ENCODE results near the gene PEX7.
"Not testable (repeated sequence)": the region's sequence is repeated elsewhere in the genome, so short reads cannot be mapped to it uniquely, and the experiment has no call there.

The PEX7 gene

DNA sequence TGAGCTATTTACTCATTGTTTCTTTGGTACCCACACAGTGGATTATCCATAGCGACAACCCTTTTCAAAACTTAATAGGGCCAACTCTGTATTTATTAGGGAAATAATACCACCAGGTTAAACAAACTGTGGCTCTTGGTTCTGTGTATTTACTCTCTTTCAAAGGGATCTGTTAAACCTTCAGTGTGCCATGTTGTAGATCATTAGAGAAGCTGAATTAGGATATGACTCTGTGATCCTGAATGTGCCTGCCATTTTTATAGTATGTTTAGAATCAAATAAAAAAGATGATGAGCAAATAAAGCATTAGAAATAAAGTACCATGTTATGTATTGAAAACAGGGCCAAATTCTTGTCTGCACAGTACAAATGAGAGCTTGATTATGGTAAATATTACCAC, 74.7 kb downstream of the PEX7 start:
- DNase-seq (ENCODE audit: low read depth), result no peak

- no peak for DNase-seq (ENCODE audit: low read depth)
Observed at GRCh38 chr6:136901212-136901784, 78.9 kb downstream of the PEX7 start.

DNA sequence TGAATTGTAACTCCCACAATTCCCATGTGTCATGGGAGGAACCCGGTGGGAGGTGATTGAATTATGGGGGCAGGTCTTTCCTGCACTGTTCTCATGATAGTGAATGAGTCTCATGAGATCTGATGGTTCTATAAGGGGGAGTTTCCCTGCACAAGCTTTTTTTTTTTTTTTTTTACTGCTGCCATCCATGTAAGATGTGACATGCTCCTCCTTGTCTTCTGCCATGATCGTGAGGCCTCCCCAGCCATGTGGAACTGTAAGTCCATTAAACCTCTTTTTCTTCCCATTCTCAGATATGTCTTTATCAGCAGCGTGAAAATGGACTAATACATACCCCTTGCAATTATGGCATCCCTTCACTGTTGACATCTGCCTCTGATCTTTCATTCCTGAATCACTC, 82.1 kb downstream of the PEX7 start:
- not testable (repeated sequence) for DNase-seq (ENCODE audit: low read depth)

DNA sequence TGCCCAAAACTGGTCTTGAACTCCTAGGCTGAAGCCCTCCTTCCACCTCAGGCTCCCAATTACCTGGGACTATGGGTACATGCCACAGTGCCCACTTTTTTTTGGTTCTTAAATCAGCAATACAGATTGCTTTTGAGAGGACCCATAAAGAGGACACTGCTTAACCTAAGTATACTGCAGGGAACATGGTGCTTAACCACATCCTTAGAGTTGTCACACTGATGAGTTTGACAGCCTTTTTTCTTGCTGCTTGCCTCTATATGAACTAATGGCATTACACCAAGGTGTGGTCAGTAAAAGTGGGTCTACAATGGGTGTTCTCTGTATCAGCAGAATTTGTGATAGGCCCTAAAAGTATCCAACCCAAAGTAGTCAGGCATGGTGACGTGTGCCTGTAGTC, 92.6 kb downstream of the PEX7 start:
- no peak for DNase-seq (ENCODE audit: low read depth)

DNA sequence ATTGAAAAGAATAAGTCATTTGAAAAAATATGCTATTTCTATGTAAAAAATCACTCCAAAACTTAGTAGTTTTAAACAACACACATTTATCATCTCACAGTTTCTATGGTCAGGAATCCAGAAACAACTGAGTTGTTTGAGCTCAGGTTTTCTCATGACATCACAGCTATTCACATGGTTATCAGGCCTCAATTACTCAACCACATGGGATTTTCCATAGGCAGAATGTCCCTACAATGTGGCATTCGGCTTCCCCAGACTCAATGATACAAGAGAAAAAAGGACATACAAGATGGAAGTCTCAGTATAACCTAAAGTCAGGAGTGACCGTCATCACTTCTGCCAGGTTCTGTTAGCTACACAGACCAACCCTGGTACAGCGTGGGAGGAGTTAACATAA, 96.3 kb downstream of the PEX7 start:
- no peak for DNase-seq (ENCODE audit: low read depth)

GRCh38 chr6:136920216-136920615, 97.8 kb downstream of the PEX7 start:
- no peak for DNase-seq (ENCODE audit: low read depth)

DNA sequence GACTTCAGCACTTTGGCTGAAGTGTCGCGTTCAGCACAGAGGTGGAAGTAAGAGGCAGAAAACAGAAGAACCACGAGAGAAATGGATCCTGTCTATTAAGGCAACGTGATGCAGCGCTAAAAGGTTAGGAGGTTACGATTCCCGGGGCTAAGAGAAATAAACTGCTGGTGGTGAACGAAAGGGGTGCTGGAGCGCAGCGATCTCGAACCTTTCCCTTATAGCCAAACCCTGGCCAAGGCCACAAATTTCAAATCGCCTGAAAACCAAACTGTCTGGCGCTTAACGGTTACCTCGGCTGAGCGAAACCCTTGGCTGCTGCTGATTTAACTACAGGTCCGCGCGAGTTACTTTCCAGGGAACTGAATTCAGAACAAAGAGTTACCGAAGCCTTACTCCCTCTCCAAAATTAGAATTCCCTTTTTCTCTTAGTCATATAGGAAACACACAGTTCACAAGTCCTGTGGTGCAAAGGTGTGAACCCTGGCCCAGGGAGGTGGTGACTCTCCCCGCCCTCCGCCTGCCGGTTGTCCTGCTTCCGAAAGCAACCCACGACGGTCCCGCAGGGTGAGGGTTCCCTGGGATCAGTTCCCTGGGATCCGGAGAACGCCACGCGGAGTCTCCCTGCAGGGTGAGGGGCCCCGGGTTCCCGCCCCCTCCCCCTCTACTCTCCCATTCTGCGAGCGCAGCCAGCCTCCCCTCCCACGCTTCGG, 98.4 kb downstream of the PEX7 start:
- DNase-seq (ENCODE audit: low read depth), result no peak

- no peak for DNase-seq (ENCODE audit: low read depth)
Observed at GRCh38 chr6:136921381-136921935, 99.1 kb downstream of the PEX7 start.

DNA sequence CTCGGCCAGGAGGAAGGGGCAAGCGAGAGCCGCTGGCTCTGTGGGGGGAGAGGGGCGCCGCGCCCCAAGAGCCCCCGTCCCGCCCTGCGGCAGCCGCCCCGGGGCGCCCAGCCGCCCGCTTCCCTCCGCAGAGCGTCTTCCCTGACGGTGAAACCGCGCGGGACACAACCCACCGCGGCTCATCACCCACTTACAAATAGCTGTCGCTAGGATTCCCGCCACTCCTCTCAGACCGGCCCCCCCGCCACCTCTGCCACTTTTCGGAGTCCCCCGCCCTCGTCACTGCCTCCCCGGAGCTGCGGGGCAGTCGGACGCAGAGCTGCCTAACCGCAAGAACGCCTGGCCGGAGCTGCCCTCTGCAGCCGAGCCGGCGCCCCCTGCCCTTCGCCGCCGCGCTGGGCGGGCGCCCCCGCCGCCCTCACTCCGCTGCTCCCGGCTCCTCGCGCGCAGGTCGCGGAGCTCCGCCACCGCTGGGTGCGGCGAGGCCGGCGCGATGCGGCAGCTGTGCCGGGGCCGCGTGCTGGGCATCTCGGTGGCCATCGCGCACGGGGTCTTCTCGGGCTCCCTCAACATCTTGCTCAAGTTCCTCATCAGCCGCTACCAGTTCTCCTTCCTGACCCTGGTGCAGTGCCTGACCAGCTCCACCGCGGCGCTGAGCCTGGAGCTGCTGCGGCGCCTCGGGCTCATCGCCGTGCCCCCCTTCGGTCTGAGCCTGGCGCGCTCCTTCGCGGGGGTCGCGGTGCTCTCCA, 99.7 kb downstream of the PEX7 start, which contains the start of gene SLC35D3:
TSS of gene SLC35D3 (plus strand) at position 366 of the 749 bp plus-strand sequence. CDS start at position 494, 128 bp downstream.
- no peak for DNase-seq (ENCODE audit: low read depth)

DNA sequence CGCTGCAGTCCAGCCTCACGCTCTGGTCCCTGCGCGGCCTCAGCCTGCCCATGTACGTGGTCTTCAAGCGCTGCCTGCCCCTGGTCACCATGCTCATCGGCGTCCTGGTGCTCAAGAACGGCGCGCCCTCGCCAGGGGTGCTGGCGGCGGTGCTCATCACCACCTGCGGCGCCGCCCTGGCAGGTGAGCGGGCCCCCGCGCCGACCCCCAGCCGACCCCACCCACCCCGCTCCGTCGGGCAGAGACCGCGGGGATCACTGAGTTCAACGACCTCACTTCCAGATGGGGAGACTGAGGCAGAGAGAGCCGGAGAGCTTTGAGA, 100.3 kb downstream of the PEX7 start:
- DNase-seq (ENCODE audit: low read depth), result no peak

- no peak for DNase-seq (ENCODE audit: low read depth)
Observed at GRCh38 chr6:136923116-136923953, 100.9 kb downstream of the PEX7 start.

DNA sequence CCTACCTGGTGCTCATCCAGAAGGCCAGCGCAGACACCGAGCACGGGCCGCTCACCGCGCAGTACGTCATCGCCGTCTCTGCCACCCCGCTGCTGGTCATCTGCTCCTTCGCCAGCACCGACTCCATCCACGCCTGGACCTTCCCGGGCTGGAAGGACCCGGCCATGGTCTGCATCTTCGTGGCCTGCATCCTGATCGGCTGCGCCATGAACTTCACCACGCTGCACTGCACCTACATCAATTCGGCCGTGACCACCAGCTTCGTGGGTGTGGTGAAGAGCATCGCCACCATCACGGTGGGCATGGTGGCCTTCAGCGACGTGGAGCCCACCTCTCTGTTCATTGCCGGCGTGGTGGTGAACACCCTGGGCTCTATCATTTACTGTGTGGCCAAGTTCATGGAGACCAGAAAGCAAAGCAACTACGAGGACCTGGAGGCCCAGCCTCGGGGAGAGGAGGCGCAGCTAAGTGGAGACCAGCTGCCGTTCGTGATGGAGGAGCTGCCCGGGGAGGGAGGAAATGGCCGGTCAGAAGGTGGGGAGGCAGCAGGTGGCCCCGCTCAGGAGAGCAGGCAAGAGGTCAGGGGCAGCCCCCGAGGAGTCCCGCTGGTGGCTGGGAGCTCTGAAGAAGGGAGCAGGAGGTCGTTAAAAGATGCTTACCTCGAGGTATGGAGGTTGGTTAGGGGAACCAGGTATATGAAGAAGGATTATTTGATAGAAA, 101.7 kb downstream of the PEX7 start:
- DNase-seq (ENCODE audit: low read depth), result no peak

DNA sequence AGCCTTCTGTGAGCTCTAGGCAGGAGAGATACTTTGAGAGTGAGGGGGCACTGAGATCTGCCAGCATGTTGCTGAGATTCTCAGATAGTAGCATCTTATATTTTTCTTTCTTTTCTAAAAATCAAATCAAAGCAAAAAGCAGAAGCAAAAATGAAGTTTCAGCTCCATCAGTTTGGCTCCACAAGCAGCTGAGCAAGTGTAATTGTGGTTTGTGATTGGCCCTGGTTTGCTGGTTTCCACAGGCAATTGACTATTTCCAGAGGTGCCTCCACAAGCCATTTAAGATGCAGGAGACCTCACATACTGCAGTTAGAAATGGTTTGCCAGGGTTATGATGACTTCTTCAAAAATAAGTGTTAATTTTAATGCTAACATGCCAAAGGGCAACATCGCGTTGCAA, 104.0 kb downstream of the PEX7 start:
- DNase-seq (ENCODE audit: low read depth), result no peak

DNA sequence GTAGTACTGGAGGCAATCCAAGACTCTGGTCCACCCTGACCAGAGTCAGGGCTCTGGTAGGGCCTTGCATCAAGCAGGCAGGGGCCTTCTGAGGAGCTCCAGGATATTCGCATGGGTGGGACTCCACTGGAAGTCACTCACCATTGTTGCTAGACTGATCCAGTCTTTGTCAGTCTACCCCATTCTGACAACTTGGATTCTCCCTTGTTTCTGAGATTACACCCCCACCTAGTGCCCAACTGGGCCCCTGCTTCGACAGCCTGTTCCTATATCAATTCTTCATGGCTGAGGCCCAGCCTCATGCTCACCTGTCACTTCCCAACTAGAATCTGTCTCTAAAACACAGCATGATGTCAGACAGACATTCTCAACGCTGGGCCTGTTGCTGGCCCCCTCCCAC, 104.9 kb downstream of the PEX7 start:
- DNase-seq (ENCODE audit: low read depth), result no peak

DNA sequence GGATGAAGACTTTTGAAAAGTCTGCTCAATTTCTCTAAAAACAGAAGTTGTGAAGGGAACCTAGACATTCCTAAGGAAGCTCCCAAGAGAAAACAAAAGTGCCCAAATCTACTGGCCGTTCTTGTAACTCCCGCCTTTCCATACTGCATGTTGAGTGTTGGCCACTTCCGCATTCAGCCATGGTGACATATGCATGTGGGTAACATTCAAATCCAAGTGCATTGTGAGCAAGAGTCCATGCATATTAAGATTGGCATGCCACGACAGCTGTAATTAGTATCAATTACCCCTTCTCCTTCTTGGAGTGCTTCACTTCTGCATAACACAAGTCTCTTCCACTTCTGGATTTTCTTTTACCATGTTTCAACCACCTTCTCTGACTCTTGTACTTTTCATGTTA, 108.1 kb downstream of the PEX7 start:
- DNase-seq (ENCODE audit: low read depth), result no peak

- no peak for DNase-seq (ENCODE audit: low read depth)
Observed at GRCh38 chr6:136932599-136932998, 110.2 kb downstream of the PEX7 start.

DNA sequence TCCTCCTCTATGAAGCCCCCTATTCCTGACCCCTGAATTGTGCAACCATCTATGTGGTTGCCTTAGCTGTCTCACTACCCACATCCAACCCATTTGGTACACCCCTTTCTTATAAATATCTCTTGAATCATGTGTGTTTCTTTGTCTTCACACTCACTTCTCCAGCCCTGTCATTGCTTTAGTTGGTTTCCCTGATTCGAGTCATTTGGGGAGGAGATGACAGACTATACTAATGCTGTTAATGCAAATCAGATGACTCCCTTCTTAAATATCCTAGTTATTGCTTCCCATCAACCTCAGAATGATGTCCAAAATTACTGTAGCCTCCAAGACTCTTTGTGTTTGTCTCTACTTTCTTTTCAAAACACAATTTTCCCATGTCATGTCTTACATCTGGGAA, 122.7 kb downstream of the PEX7 start:
- DNase-seq (ENCODE audit: low read depth), result no peak

GRCh38 chr6:136945711-136946121, 123.3 kb downstream of the PEX7 start:
- no peak for DNase-seq (ENCODE audit: low read depth)

- no peak for DNase-seq (ENCODE audit: low read depth)
Observed at GRCh38 chr6:136947037-136947436, 124.6 kb downstream of the PEX7 start.

GRCh38 chr6:136949957-136950356, 127.6 kb downstream of the PEX7 start:
- not testable (repeated sequence) for DNase-seq (ENCODE audit: low read depth)

GRCh38 chr6:136950436-136951126, 128.2 kb downstream of the PEX7 start:
- DNase-seq (ENCODE audit: low read depth), result no peak
